Stimulated activated naive CD8-positive, alpha-beta T cell treated with anti-CD3 and anti-CD28 coated beads, Interleukin-15, amount 100 ng/mL, for 72 hours (primary cell): ENCODE measurements around the gene FOXRED1.
"Not testable (repeated sequence)": the region's sequence is repeated elsewhere in the genome, so short reads cannot be mapped to it uniquely, and the experiment has no call there.

Experiments used
- ATAC-seq: fragments of 150-1000 bp; cut with Tn5 transposase; 2 replicates; pipeline ENCODE4 v1.10.0; 2021; ENCODE audit warnings: mild to moderate bottlenecking, moderate library complexity
- DNase-seq, 2 donors: peaks; one replicate each; pipeline ENCODE4 v3.0.0; 2021 to 2022
- H3K27ac Mint-ChIP-seq, 2 donors: one replicate each; pipeline ENCODE4 v1.8.0; 2022; ENCODE audit warnings: mild to moderate bottlenecking in 2 of 2, mixed read lengths in 2 of 2, moderate library complexity in 2 of 2
- H3K27me3 Mint-ChIP-seq: one replicate; pipeline ENCODE4 v1.8.0; 2022; ENCODE audit warnings: mixed read lengths
- H3K4me1 Mint-ChIP-seq: one replicate; pipeline ENCODE4 v1.8.0; 2022; ENCODE audit warnings: mild to moderate bottlenecking, mixed read lengths
- H3K4me3 Mint-ChIP-seq, 2 donors: one replicate each; pipeline ENCODE4 v1.8.0; 2022; ENCODE audit warnings: mild to moderate bottlenecking in 2 of 2, mixed read lengths in 2 of 2, moderate library complexity in 1 of 2
- H3K9me3 Mint-ChIP-seq, 2 donors: one replicate each; pipeline ENCODE4 v1.8.0; 2022; ENCODE audit warnings: mixed read lengths in 2 of 2

FOXRED1 gene

DNA sequence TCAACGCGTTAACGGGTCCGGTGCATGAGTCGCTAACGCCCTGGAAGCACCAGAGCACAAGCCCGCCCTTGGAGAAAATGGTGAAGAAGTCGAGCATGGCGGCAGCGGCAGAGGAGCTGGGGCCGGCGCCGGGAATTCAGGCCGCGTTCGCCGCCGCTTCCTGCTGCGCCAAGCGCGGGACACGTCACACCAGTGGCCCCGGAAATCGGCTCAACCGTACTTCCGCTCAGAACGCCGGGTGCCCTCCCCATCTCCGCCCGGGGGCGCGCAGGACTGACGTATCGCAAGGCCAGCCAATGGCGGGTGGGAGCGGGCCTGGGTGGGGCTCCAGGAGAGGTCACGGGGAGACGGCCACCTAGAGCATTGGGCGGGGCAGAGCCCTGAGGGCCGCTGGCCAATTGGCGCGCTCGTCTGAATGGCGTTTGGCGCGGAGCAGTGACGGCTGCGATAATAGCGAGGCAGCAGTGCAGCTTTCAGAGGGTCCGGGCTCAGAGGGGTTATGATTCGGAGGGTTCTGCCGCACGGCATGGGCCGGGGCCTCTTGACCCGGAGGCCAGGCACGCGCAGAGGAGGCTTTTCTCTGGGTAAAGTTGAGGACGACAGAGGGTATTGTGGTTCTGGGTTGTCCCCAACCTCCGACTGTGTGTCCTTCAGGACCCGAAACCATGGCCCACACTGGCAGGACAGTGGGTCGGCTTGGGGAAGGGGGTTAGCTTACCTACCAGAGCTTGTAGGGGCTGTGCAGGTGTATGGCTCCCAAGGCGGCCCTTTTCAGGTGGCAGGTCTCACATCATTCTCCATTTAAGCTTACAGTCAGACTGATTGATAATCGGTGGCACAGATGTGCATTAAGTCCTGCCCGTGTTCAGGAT lies at the start of gene FOXRED1, which contains the start of gene SRPRA:
FOXRED1 (plus strand) TSS at position 447 of the 872 bp plus-strand sequence; CDS start at position 500, 53 bp downstream.
SRPRA (minus strand) TSS at position 188 of the 872 bp plus-strand sequence; CDS start at position 97, 91 bp downstream.
- peak within 1 kb of the TSS; percentile 99 for H3K27ac Mint-ChIP-seq
- H3K9me3 Mint-ChIP-seq: no peaks in the 10 kb centered on the region
- H3K4me3 Mint-ChIP-seq: peak within 1 kb of the TSS; percentile 98 to 99
- H3K27me3 Mint-ChIP-seq: no peaks in the 10 kb centered on the region
- ATAC-seq: peak; percentile 99
- peaks cover 52% of the 10 kb centered on the region for H3K4me1 Mint-ChIP-seq
- peak; percentile 99 to 100 for DNase-seq

DNA sequence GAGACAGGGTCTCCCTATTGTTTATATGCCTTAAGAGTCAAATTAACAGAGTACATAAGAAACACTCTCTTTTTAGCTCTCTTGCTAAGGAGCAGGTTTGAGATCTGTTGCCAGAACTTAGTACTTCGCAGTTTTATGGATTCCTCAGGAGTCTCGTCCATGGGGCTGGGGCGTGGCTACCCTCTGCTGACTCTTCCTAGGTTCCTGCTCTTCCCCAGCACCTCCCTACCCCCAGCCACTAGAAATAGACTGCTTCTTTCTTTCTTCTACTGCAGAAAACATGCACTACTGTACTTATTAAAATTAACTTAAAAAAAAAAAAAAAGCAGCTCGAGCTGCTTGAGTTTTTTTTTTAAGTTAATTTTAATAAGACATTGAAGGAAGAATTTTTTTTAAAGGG lies 49.4 kb upstream of the FOXRED1 start:
- H3K27ac Mint-ChIP-seq: no peak overlapping the region
- H3K4me1 Mint-ChIP-seq: peaks cover 27% of the 10 kb centered on the region
- no peak for DNase-seq

DNA sequence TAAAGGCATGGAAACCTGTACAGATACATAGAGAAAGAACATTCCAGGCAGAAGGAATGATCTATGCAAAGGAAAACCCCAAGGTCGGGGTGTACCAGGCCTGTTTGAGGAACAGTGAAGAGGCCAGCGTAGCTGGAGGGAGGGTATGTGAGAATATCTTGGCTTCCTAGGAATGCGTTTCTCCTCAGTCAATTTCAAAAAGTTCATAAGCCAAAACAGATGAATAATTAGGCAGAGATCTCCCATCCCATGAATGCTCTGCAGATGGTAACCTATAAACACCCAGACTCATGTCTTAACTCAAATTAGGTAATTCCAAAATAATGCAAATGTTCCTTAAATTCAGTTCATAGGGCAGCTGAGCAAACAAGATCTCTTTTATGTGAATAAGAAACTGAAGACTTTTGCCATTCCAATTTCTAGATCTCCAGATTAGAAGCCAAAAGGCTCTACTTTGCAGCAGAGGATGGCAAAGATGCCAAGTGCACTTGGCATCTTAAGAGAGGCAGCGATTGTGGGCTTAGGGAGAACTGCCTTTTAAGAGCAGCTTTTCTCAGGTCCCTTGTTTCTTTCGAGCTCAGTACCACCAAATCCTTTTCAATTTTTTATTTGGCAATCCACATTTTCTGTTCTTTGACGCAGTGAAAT lies 44.2 kb upstream of the FOXRED1 start:
- no peaks in the 10 kb centered on the region for H3K9me3 Mint-ChIP-seq
- no peak overlapping the region for H3K27ac Mint-ChIP-seq
- H3K27me3 Mint-ChIP-seq: no peaks in the 10 kb centered on the region
- DNase-seq (no peak), ATAC-seq (no peak)
- peaks cover 7% of the 10 kb centered on the region for H3K4me1 Mint-ChIP-seq
- no peak overlapping the region for H3K4me3 Mint-ChIP-seq

More for the DNA sequence above, 49.4 kb upstream of the FOXRED1 start:
- ATAC-seq: no peak
- no peaks in the 10 kb centered on the region for H3K27me3 Mint-ChIP-seq
- no peak overlapping the region for H3K4me3 Mint-ChIP-seq
- H3K9me3 Mint-ChIP-seq: no peaks in the 10 kb centered on the region

GRCh38 chr11:126225295-126225665 lies 43.7 kb upstream of the FOXRED1 start:
- Mint-ChIP-seq H3K27me3 (no peaks in the 10 kb centered on the region), H3K9me3 (no peaks in the 10 kb centered on the region), H3K4me1 (peaks cover 2% of the 10 kb centered on the region), H3K27ac (no peak overlapping the region), H3K4me3 (no peak overlapping the region)
- DNase-seq (no peak), ATAC-seq (no peak)

- no peak for DNase-seq
- Mint-ChIP-seq H3K9me3 (no peaks in the 10 kb centered on the region), H3K27me3 (no peaks in the 10 kb centered on the region), H3K4me1 (no peaks in the 10 kb centered on the region), H3K27ac (no peak overlapping the region), H3K4me3 (no peak overlapping the region)
- ATAC-seq: no peak
Measured at GRCh38 chr11:126226334-126227084, 42.4 kb upstream of the FOXRED1 start.

- Mint-ChIP-seq H3K4me3 (no peak overlapping the region), H3K27me3 (no peaks in the 10 kb centered on the region), H3K4me1 (no peaks in the 10 kb centered on the region), H3K27ac (no peak overlapping the region), H3K9me3 (no peaks in the 10 kb centered on the region)
- DNase-seq: no peak
- ATAC-seq: no peak
Measured at GRCh38 chr11:126229858-126230540, 39.0 kb upstream of the FOXRED1 start.

DNA sequence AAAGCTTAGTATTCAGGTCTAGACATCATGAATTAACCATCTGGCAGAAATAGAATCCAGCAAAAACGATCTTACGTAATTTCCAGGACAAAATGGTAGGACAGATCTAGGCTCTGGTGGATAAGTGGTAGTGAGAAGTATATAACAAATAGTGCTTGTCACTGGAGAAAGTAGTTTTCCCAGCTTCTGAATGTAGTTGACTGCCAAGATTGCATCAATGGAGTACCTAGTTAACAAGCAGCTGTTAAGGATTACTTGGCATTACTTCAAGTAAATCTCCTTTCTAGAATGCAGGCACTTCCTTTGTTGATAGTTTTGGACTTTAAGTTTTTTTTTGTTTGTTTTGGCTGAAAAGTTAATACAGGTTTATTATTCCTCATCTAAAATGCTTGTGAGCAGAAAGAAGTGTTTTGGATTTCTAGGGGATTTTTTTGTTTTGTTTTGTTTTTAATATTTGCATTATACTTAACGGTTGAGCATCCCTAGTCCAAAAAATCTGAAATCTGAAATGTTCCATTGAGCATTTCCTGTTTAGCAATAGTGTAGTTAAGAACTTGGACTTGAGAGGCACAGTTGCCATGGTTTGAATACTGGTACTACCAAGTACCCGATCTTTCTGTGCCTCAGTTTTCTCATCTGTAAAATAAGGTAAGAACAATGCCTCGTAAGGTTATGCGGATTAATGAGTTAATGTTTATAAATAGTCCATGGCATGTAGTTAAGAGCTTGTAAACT lies 37.1 kb upstream of the FOXRED1 start:
- no peak overlapping the region for H3K27ac Mint-ChIP-seq

GRCh38 chr11:126232683-126233082 lies 36.3 kb upstream of the FOXRED1 start:
- H3K4me1 Mint-ChIP-seq: no peaks in the 10 kb centered on the region

More for the DNA sequence above, 37.1 kb upstream of the FOXRED1 start:
- ATAC-seq: no peak
- no peaks in the 10 kb centered on the region for H3K4me1 Mint-ChIP-seq
- no peak for DNase-seq
- H3K9me3 Mint-ChIP-seq: no peaks in the 10 kb centered on the region
- no peaks in the 10 kb centered on the region for H3K27me3 Mint-ChIP-seq
- no peak overlapping the region for H3K4me3 Mint-ChIP-seq

DNA sequence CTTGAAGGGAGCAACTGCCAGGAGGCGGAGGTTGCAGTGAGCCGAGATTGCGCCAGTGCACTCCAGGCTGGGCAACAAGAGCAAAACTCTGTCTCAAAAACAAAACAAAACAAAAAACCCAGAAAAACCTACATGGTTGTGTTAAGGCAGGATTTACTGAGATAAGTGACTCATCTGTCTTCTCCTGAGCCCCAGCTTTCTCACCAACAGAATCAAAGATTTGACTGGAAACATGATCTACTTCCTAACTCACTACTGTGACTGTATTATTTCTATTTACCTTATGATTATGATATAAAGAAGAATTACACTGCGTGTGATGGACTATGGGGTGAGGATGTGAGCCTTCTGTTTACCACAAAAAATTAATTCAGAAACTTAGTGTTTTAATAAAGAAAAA lies 35.6 kb upstream of the FOXRED1 start:
- DNase-seq: no peak
- no peak overlapping the region for H3K4me3 Mint-ChIP-seq
- no peak overlapping the region for H3K27ac Mint-ChIP-seq
- no peaks in the 10 kb centered on the region for H3K27me3 Mint-ChIP-seq
- H3K4me1 Mint-ChIP-seq: no peaks in the 10 kb centered on the region
- H3K9me3 Mint-ChIP-seq: no peaks in the 10 kb centered on the region
- ATAC-seq: no peak

More at GRCh38 chr11:126232683-126233082, 36.3 kb upstream of the FOXRED1 start:
- ATAC-seq (no peak), DNase-seq (no peak)
- no peak overlapping the region for H3K27ac Mint-ChIP-seq
- H3K27me3 Mint-ChIP-seq: no peaks in the 10 kb centered on the region
- H3K4me3 Mint-ChIP-seq: no peak overlapping the region
- H3K9me3 Mint-ChIP-seq: no peaks in the 10 kb centered on the region

DNA sequence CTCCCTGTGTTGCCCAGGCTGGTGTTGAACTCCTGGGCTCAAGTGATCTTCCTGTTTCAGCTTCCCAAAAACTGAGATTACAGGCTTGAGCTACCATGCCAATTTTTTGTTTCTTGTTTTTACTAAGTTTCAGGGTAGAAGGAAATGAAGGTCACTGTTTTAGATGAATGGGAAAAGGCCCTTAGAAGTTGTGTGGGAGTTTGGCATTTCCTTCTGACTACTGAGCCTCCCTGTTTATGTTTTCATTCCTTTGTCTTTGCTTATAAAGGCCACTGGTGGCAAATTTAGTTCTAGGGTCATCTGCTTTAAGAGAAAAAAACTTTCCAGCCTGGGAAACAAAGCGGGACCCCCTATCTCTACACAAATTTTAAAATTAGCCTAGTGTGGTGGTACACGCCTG lies 22.3 kb upstream of the FOXRED1 start:
- Mint-ChIP-seq H3K9me3 (no peaks in the 10 kb centered on the region), H3K27ac (no peak overlapping the region), H3K27me3 (no peaks in the 10 kb centered on the region), H3K4me3 (no peak overlapping the region), H3K4me1 (no peaks in the 10 kb centered on the region)
- DNase-seq (no peak), ATAC-seq (no peak)

GRCh38 chr11:126253265-126253664 lies 15.7 kb upstream of the FOXRED1 start:
- no peaks in the 10 kb centered on the region for H3K4me1 Mint-ChIP-seq

GRCh38 chr11:126254819-126255218 lies 14.1 kb upstream of the FOXRED1 start:
- no peak overlapping the region for H3K4me3 Mint-ChIP-seq
- H3K27me3 Mint-ChIP-seq: no peaks in the 10 kb centered on the region
- DNase-seq: no peak
- no peak overlapping the region for H3K27ac Mint-ChIP-seq
- no peaks in the 10 kb centered on the region for H3K9me3 Mint-ChIP-seq
- no peaks in the 10 kb centered on the region for H3K4me1 Mint-ChIP-seq
- no peak for ATAC-seq

More at GRCh38 chr11:126253265-126253664, 15.7 kb upstream of the FOXRED1 start:
- no peak for DNase-seq
- ATAC-seq: no peak
- no peaks in the 10 kb centered on the region for H3K9me3 Mint-ChIP-seq
- H3K4me3 Mint-ChIP-seq: no peak overlapping the region
- H3K27ac Mint-ChIP-seq: no peak overlapping the region
- H3K27me3 Mint-ChIP-seq: no peaks in the 10 kb centered on the region

- ATAC-seq, H3K27ac Mint-ChIP-seq, H3K4me1 Mint-ChIP-seq, DNase-seq, H3K4me3 Mint-ChIP-seq, H3K9me3 Mint-ChIP-seq, H3K27me3 Mint-ChIP-seq: not testable (repeated sequence)
Measured at GRCh38 chr11:126255507-126255906, 13.4 kb upstream of the FOXRED1 start.

DNA sequence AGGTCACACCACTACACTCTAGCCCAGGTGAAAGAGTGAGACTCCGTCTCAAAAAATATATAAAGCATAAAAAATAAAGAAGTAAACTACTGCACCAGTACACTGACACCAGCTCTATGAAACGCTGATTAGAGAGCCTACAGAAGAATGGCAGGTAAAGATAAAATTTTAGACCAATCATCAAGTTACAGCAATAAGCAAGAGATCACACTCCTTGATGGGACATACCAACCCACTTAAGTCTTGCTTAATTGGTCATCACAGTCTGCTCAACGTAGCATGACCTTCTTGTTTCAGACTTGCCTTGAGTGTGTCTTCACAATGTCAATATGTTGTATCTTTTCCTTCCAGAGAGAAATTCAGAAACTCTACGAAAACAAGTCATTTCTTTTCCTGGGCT lies 12.7 kb upstream of the FOXRED1 start:
- Mint-ChIP-seq H3K27me3 (no peaks in the 10 kb centered on the region), H3K27ac (peak overlapping the region in 1 of 2 donors; percentile 52), H3K4me1 (no peaks in the 10 kb centered on the region), H3K4me3 (no peak overlapping the region), H3K9me3 (no peaks in the 10 kb centered on the region)
- DNase-seq (no peak), ATAC-seq (no peak)

DNA sequence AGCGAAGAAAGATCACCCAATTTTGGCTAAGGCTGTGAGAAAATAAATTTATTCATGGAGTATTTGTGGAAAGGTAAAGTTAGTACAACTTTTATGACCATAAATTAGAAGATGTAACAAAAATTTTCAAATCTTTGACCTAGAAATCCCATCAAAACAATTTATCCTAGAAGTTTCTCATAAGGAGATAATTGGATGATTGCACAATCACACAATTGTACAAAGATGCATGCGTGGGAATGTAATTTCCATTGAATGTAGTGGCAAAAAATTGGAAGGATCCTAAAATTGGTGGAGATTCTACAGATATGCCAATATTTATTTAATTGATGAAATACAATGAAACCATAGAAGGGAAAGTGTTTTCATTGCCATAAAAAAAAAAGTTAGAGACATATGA lies 11.8 kb upstream of the FOXRED1 start:
- Mint-ChIP-seq H3K4me1 (no peaks in the 10 kb centered on the region), H3K27me3 (no peaks in the 10 kb centered on the region), H3K4me3 (no peak overlapping the region), H3K9me3 (no peaks in the 10 kb centered on the region), H3K27ac (no peak overlapping the region)
- ATAC-seq (no peak), DNase-seq (no peak)
